Colonic mucosa (tissue), 4 donors: ENCODE results near the gene PAX2. TPM values are rescaled to one million over a fixed set of nuclear protein-coding genes. Genes with fewer than 3 reads are reported as not detected.

Experiments used
- DNase-seq: peaks from one replicate; pipeline ENCODE4 v3.0.0-alpha.2; 2020
- H3K27ac ChIP-seq: fragments of 200-600 bp; one replicate; pipeline ENCODE4 v1.8.0; 2021
- H3K27me3 ChIP-seq: fragments of 200-600 bp; one replicate; pipeline ENCODE4 v1.8.0; 2021
- H3K36me3 ChIP-seq: fragments of 200-600 bp; one replicate; pipeline ENCODE4 v1.8.0; 2021
- H3K4me1 ChIP-seq: fragments of 200-600 bp; one replicate; pipeline ENCODE4 v1.8.0; 2021; ENCODE audit warnings: mild to moderate bottlenecking
- H3K4me3 ChIP-seq: fragments of 200-600 bp; one replicate; pipeline ENCODE4 v1.8.0; 2021
- H3K9ac ChIP-seq, 2 donors: one replicate each; pipeline ENCODE4 v1.7.0; 2013; ENCODE audit warnings: control low read depth in 2 of 2, low read depth in 2 of 2, low read length in 2 of 2
- H3K9me3 ChIP-seq: fragments of 200-600 bp; one replicate; pipeline ENCODE4 v1.8.0; 2021
- intact Hi-C: fragments of 100-400 bp; cut with DNase I; formaldehyde crosslinking; loops from one replicate; pipeline ENCODE4 v1.14.1; 2022
- total RNA-seq, 2 donors: library from RNA; stranded (reverse); fragmentation: NEBNext Ultra II Directional in 1 of 2; extraction: Animal tissue kit (Norgen Biotek cat#: 25700) in 1 of 2; gene quantifications; one replicate each; pipeline ENCODE4 v1.2.1, GENCODE V29; 2021
- TF ChIP-seq, protein P1 (sequence below): fragments of 200-600 bp; IDR thresholded peaks from one replicate; pipeline ENCODE4 v1.8.0; 2022; ENCODE audit warnings: antibody characterized with exemption, mild to moderate bottlenecking
- donor health status: healthy.
- donor health status: DM: no; HTN: no; CAD: no.
- donor health status: DM: no; HTN: no; CAD: no.

PAX2 gene
- total RNA-seq, 2 donors from 2014 or later = 0.15 TPM; not detected in 1

DNA sequence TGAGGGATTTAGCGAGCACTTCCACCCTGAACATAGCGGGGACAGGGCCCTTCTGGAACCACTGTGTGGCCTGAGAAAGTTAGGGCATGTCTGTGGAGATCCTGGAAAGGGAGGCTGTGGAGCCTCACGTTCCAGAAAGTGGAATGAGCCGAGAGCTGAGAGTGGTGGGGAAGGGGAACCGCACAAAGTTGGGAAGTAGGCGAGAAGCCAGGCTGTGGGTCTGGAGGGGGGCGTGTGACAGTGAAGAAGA lies 10.4 kb upstream of the PAX2 start:
- no peak overlapping the region for H3K9ac ChIP-seq
- no peak for DNase-seq
- H3K27ac ChIP-seq = no peak overlapping the region
- no peaks in the 10 kb centered on the region for H3K9me3 ChIP-seq
- H3K4me3 ChIP-seq = no peak overlapping the region
- peaks cover 4% of the 10 kb centered on the region for H3K4me1 ChIP-seq
- TF ChIP-seq, protein P1, sequence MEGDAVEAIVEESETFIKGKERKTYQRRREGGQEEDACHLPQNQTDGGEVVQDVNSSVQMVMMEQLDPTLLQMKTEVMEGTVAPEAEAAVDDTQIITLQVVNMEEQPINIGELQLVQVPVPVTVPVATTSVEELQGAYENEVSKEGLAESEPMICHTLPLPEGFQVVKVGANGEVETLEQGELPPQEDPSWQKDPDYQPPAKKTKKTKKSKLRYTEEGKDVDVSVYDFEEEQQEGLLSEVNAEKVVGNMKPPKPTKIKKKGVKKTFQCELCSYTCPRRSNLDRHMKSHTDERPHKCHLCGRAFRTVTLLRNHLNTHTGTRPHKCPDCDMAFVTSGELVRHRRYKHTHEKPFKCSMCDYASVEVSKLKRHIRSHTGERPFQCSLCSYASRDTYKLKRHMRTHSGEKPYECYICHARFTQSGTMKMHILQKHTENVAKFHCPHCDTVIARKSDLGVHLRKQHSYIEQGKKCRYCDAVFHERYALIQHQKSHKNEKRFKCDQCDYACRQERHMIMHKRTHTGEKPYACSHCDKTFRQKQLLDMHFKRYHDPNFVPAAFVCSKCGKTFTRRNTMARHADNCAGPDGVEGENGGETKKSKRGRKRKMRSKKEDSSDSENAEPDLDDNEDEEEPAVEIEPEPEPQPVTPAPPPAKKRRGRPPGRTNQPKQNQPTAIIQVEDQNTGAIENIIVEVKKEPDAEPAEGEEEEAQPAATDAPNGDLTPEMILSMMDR = no peak
- H3K36me3 ChIP-seq = no peaks in the 10 kb centered on the region
- intact Hi-C loops = no loop called here
- H3K27me3 ChIP-seq = peaks cover 96% of the 10 kb centered on the region

DNA sequence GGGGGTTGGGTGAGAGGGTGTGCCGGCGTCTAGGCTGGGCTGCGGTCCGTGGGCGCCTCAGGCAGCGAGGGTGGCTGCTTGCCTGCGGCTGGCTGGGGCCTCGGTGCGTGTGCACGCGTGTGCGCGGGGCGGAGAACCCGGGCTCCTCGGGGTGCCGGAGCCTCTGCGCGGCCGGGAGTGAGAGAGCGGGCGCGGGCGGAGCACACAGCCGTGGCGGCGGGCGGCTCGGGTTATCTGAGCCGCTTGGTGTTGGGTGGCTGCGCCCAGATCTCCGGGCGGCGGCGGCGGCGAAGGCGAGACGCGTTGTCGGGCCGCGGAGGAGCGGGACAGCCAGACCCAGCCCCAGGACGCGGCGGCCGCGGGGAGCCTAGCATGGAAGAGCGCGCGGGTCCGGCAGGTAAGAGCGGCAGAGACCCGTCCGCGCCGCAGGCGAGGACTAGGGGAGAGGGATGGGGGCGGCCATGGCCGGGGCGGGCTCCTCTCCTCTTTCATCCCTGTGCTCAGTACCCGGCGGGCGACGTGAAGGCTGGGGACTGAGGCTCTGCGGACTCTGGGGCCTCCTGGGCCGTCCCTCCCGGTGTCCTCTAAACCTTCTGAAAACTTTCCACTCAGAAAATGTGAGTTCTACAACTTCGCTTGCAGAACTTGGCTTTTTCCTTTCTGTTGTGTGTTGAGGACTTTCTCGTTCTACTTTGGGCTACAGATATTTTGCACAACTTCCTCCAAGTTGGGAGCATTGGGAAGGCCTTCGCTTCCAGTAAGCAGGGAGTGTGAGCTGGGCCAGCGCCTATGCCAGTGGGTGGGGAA lies 9.8 kb upstream of the PAX2 start:
- no peaks in the 10 kb centered on the region for H3K36me3 ChIP-seq
- intact Hi-C loops = no loop called here
- H3K27me3 ChIP-seq = peaks cover 96% of the 10 kb centered on the region
- H3K9ac ChIP-seq = no peak overlapping the region
- no peaks in the 10 kb centered on the region for H3K9me3 ChIP-seq
- H3K27ac ChIP-seq = no peak overlapping the region
- DNase-seq = no peak
- H3K4me3 ChIP-seq = no peak overlapping the region
- peaks cover 4% of the 10 kb centered on the region for H3K4me1 ChIP-seq
- TF ChIP-seq, protein P1 = no peak

DNA sequence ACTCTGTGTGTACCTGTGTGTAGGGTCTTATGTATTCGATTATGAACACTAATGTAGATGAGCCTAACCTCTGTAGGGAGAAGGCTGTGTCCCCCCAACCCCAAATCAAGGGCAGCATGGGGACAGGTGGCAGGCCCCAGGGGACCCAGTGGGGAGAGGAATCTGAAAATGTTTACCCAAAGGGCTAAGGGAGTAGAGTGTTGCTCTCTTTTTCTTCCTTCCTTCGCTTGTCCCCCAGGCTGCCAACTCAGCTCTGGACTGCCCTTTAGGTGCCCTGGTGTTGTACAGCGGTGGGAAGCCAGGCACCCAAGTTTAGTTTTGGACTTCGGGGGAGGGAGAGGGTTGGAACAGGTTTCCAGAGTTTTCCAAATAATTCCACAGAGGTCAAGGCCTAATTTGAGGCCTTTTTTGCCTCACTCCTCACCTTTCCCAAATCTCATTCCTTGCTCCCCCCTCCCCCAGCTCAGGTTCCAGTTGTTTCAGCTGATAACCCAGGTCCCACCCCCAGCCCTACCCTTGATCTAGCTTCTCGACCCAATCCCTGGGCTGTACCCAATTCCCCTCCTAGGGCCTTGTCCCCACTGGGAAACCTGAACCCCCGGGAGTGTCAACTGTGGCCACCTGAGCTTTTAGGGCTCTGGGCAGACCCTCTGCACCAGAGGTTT lies 9.1 kb upstream of the PAX2 start:
- no peak overlapping the region for H3K27ac ChIP-seq
- no peaks in the 10 kb centered on the region for H3K9me3 ChIP-seq
- TF ChIP-seq, protein P1 = no peak
- DNase-seq = no peak
- no peak overlapping the region for H3K9ac ChIP-seq
- no peaks in the 10 kb centered on the region for H3K4me1 ChIP-seq
- no peak overlapping the region for H3K4me3 ChIP-seq
- no peaks in the 10 kb centered on the region for H3K36me3 ChIP-seq
- peaks cover 96% of the 10 kb centered on the region for H3K27me3 ChIP-seq
- intact Hi-C loops = no loop called here

DNA sequence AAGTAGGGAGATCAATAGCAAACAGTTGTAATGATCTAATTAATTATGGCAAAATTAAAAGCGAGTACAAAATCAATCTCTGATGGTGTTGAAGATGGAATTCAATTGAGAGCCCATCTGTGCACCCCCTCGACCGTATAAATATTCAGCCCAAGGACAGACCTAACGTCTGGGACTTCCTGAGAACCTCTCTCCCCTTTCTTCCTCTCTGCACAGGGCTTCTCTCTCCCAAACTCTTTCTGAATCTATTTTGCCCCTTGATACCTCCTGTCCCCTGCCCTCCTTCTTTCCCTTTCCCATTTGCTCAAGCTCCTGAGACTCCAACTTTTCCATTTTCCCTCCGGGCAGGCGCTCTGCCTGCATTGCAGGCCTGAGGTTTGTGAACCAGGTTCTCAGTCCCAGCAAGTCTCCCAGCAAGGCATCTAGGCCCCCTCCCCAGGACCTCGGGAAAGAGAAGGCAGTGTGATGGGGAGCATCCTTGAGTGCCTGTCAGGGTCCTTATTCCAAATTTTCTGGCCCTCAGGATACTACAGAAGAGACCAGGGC lies 8.5 kb upstream of the PAX2 start:
- TF ChIP-seq, protein P1 = no peak
- DNase-seq = no peak
- Histone ChIP-seq H3K9me3 (no peaks in the 10 kb centered on the region), H3K4me1 (no peaks in the 10 kb centered on the region), H3K27me3 (peaks cover 96% of the 10 kb centered on the region), H3K4me3 (no peak overlapping the region), H3K9ac (no peak overlapping the region), H3K27ac (no peak overlapping the region), H3K36me3 (no peaks in the 10 kb centered on the region)
- intact Hi-C loops = no loop called here

DNA sequence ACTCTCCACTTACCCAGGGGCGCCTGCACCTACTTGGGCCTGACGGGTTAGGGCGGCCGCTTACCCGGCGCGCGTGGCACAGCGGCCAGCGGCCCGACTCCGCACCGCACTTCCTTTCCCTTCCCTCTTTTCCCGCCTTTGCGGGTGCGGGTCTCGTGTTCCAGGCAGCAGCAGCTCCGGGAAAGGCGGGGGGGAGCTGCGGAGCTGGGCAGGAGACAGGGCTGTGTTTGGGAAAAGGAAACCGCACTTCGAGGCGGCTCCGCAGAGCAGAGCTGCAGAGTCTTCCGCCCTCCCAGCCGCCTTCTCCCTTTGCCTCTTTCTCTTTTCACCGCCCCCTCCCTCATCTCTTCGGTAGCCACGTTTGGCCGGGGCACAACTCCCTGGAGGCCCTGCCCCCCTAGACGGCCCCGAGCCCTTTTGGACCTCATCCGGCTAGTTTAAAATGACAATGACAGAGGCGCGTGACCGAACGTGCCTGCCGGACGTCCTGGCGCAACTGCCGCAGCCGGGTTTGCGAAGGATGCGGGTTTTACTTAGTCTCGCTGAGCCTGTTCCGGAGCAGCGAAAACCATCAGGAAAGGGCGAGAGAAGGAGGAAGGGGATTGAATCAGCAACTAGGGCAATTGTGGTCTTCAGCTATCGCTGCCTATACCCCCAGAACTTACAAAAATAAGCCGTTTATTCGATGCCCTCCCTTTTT lies 7.9 kb upstream of the PAX2 start:
- H3K9me3 ChIP-seq = no peaks in the 10 kb centered on the region
- H3K4me3 ChIP-seq = no peak overlapping the region
- H3K4me1 ChIP-seq = no peaks in the 10 kb centered on the region
- intact Hi-C loops = no loop called here
- no peaks in the 10 kb centered on the region for H3K36me3 ChIP-seq
- H3K27ac ChIP-seq = no peak overlapping the region
- H3K27me3 ChIP-seq = peaks cover 96% of the 10 kb centered on the region
- TF ChIP-seq, protein P1 = no peak
- no peak overlapping the region for H3K9ac ChIP-seq
- no peak for DNase-seq
